MM.1S (cell line): ENCODE results near the gene NAA25.

Experiments
- EZH2 ChIP-seq: fragments of 300-600 bp; sonication (generic); optimal IDR thresholded peaks from 2 replicates; pipeline ENCODE3; 2017; ENCODE audit warnings: low read depth, mild to moderate bottlenecking, antibody characterized with exemption, low read length, mixed read lengths
- EZH2phosphoT487 ChIP-seq: fragments of 300-600 bp; sonication (generic); IDR thresholded peaks from 2 replicates; pipeline ENCODE4 v1.6.1; 2018; ENCODE audit warnings: antibody characterized with exemption, low read length
- TF ChIP-seq, protein P1 (sequence below): fragments of 300-600 bp; sonication (generic); IDR thresholded peaks from 2 replicates; pipeline ENCODE4 v1.5.1; 2016; ENCODE audit warnings: antibody characterized with exemption, low read length, mixed read lengths

DNA sequence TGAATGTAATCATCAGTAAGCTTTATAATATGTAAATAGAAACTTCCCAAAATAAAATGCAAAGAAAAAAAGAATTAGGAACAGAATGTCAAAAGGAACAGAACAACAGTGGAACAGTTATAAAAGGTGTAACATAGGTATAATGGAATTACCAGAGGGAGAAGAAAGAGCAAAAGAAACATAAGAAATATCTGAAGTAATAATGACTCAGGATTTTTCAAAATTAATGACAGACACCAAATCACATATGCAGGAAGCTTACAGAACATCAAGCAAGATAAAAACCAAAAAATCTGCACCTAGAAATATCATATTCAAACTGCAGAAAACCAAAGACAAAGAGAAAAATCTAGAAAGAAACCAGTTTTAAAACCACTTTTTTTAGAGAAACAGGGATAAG is 131.7 kb downstream of the NAA25 start:
- TF ChIP-seq, protein P1, sequence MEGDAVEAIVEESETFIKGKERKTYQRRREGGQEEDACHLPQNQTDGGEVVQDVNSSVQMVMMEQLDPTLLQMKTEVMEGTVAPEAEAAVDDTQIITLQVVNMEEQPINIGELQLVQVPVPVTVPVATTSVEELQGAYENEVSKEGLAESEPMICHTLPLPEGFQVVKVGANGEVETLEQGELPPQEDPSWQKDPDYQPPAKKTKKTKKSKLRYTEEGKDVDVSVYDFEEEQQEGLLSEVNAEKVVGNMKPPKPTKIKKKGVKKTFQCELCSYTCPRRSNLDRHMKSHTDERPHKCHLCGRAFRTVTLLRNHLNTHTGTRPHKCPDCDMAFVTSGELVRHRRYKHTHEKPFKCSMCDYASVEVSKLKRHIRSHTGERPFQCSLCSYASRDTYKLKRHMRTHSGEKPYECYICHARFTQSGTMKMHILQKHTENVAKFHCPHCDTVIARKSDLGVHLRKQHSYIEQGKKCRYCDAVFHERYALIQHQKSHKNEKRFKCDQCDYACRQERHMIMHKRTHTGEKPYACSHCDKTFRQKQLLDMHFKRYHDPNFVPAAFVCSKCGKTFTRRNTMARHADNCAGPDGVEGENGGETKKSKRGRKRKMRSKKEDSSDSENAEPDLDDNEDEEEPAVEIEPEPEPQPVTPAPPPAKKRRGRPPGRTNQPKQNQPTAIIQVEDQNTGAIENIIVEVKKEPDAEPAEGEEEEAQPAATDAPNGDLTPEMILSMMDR: no peak
- TF ChIP-seq EZH2 (no peak), EZH2phosphoT487 (no peak)
